H1 (cell line): ENCODE results near the gene PHC3. TPM values are rescaled to one million over a fixed set of nuclear protein-coding genes. Genes with fewer than 3 reads are reported as not detected.

ENCODE experiments used
- CTCF ChIA-PET: fragments of 300-600 bp; sonication (Branson Sonifier 250); formaldehyde crosslinking; loops from one replicate; lab custom pipeline; 2021; ENCODE audit not compliant: partially characterized antibody; lab: Charles Lee
- POLR2A ChIA-PET: fragments of 300-600 bp; sonication (Branson Sonifier 250); formaldehyde crosslinking; loops from one replicate; lab custom pipeline; 2021; ENCODE audit warnings: inconsistent platforms; ENCODE audit not compliant: partially characterized antibody; lab: Charles Lee
- DNase-seq, 2 experiments: peaks; one replicate each; pipeline versions ENCODE4 v3.0.0 to v3.0.0-alpha.2; 2010 to 2022; ENCODE audit warnings: low spot score in 2 of 2, low read depth in 1 of 2, mixed read lengths in 1 of 2
- FAIRE-seq: peaks from 2 replicates; lab custom pipeline; 2011; peaks lifted over from hg19 to GRCh38; lab: Jason Lieb, UNC
- H2AFZ ChIP-seq: 2 replicates; pipeline ENCODE4 v1.8.1; 2012; ENCODE audit warnings: low read length, inconsistent platforms
- H2AK5ac ChIP-seq: 2 replicates; pipeline ENCODE4 v1.6.1; 2013; ENCODE audit warnings: low read depth, low read length
- H2BK120ac ChIP-seq: replicated peaks from 2 replicates; pipeline ENCODE3; 2013; ENCODE audit warnings: low read depth, low read length, inconsistent platforms
- H2BK12ac ChIP-seq: 2 replicates; pipeline ENCODE4 v1.6.1; 2013; ENCODE audit warnings: low read depth, low read length
- H2BK15ac ChIP-seq: 2 replicates; pipeline ENCODE4 v1.6.1; 2013; ENCODE audit warnings: low read length
- H2BK20ac ChIP-seq: 2 replicates; pipeline ENCODE4 v1.6.1; 2013; ENCODE audit warnings: low read length
- H2BK5ac ChIP-seq: 2 replicates; pipeline ENCODE4 v1.6.1; 2013; ENCODE audit warnings: low read depth, low read length
- H3K14ac ChIP-seq: 2 replicates; pipeline ENCODE4 v1.6.1; 2013; ENCODE audit warnings: inconsistent platforms; ENCODE audit not compliant: insufficient read length
- H3K18ac ChIP-seq: 2 replicates; pipeline ENCODE4 v1.6.1; 2013; ENCODE audit warnings: low read length; ENCODE audit errors: extremely low read depth
- H3K23ac ChIP-seq: 2 replicates; pipeline ENCODE4 v1.6.1; 2013; ENCODE audit warnings: inconsistent platforms; ENCODE audit not compliant: insufficient read length
- H3K23me2 ChIP-seq: 2 replicates; pipeline ENCODE4 v1.6.1; 2013; ENCODE audit warnings: low read depth, low read length
- H3K27ac ChIP-seq: 2 replicates; pipeline ENCODE4 v1.6.1; 2011; ENCODE audit warnings: low read depth, low read length, inconsistent platforms
- H3K27me3 ChIP-seq, 4 experiments: replicated peaks in 1 of 4; 1 replicate in 1 of 4; 2 replicates in 3 of 4; pipeline versions ENCODE4 v1.6.1 to v1.8.1; 2011 to 2013; ENCODE audit warnings: low read length in 3 of 4, mild to moderate bottlenecking in 3 of 4, inconsistent platforms in 2 of 4, mixed read lengths in 2 of 4, moderate library complexity in 1 of 4; ENCODE audit not compliant: control insufficient read depth in 3 of 4, insufficient read depth in 3 of 4; ENCODE audit errors: extremely low read depth in 1 of 4
- H3K36me3 ChIP-seq, 4 experiments: 2 replicates each; pipeline versions ENCODE4 v1.6.1 to v1.8.1; 2011 to 2013; ENCODE audit warnings: mild to moderate bottlenecking in 4 of 4, low read length in 3 of 4, moderate library complexity in 2 of 4, control low read depth in 1 of 4, inconsistent platforms in 1 of 4; ENCODE audit not compliant: insufficient read depth in 4 of 4, control insufficient read depth in 2 of 4
- H3K4ac ChIP-seq: replicated peaks from 2 replicates; pipeline ENCODE3; 2013; ENCODE audit warnings: low read length, low read depth, mixed read lengths, inconsistent platforms; ENCODE audit not compliant: insufficient read length
- H3K4me1 ChIP-seq, 4 experiments: replicated peaks in 1 of 4; 1 replicate in 1 of 4; 2 replicates in 3 of 4; pipeline versions ENCODE4 v1.6.1 to v1.8.1; 2011 to 2013; ENCODE audit warnings: low read length in 3 of 4, inconsistent platforms in 2 of 4, mixed read lengths in 1 of 4; ENCODE audit not compliant: insufficient read depth in 4 of 4, control insufficient read depth in 3 of 4
- H3K4me2 ChIP-seq, 2 experiments: 2 replicates each; pipeline versions ENCODE4 v1.6.1 to v1.8.1; 2011 to 2013; ENCODE audit warnings: low read depth in 2 of 2, low read length in 2 of 2, control low read depth in 1 of 2, inconsistent platforms in 1 of 2, mild to moderate bottlenecking in 1 of 2; ENCODE audit not compliant: insufficient read depth in 1 of 2
- H3K4me3 ChIP-seq, 4 experiments: fragments of 200-600, 300-600 bp in 1 of 4; sonication (generic), shearing (Covaris generic), sonication (Bioruptor Twin) in 1 of 4; 2 replicates each; pipeline versions ENCODE4 v1.5.1 to v1.8.1; 2011 to 2016; ENCODE audit warnings: low read length in 4 of 4, low read depth in 3 of 4, control low read depth in 2 of 4, inconsistent platforms in 2 of 4, mild to moderate bottlenecking in 2 of 4, mixed read lengths in 1 of 4, moderate library complexity in 1 of 4; ENCODE audit not compliant: insufficient read depth in 2 of 4; ENCODE audit errors: extremely low read depth in 1 of 4
- H3K56ac ChIP-seq: replicated peaks from 2 replicates; pipeline ENCODE3; 2013; ENCODE audit warnings: low read depth, mild to moderate bottlenecking, mixed read lengths, low read length, inconsistent platforms; ENCODE audit not compliant: insufficient read length
- H3K79me1 ChIP-seq: 2 replicates; pipeline ENCODE4 v1.6.1; 2013; ENCODE audit warnings: low read depth, low read length, control low read depth
- H3K79me2 ChIP-seq, 2 experiments: 2 replicates each; pipeline versions ENCODE4 v1.6.1 to v1.8.1; 2012 to 2013; ENCODE audit warnings: low read length in 2 of 2, mild to moderate bottlenecking in 2 of 2, inconsistent platforms in 1 of 2; ENCODE audit not compliant: insufficient read depth in 2 of 2, control insufficient read depth in 1 of 2
- H3K9ac ChIP-seq, 4 experiments: replicated peaks in 1 of 4; 1 replicate in 1 of 4; 2 replicates in 3 of 4; pipeline versions ENCODE4 v1.6.1 to v1.8.1; 2011 to 2013; ENCODE audit warnings: low read depth in 3 of 4, low read length in 3 of 4, control low read depth in 2 of 4, mild to moderate bottlenecking in 2 of 4, moderate library complexity in 2 of 4, inconsistent platforms in 1 of 4; ENCODE audit errors: extremely low read depth in 1 of 4
- H3K9me3 ChIP-seq, 2 experiments: 2 replicates each; pipeline versions ENCODE4 v1.6.1 to v1.8.1; 2012 to 2013; ENCODE audit warnings: mild to moderate bottlenecking in 2 of 2, moderate library complexity in 2 of 2, control low read depth in 1 of 2, inconsistent platforms in 1 of 2, low read depth in 1 of 2, low read length in 1 of 2, mixed read lengths in 1 of 2; ENCODE audit not compliant: insufficient read depth in 2 of 2
- H4K20me1 ChIP-seq, 2 experiments: replicated peaks in 1 of 2; 2 replicates each; pipeline versions ENCODE3 to v1.8.1; 2011 to 2013; ENCODE audit warnings: inconsistent platforms in 2 of 2, low read length in 2 of 2, mild to moderate bottlenecking in 1 of 2; ENCODE audit not compliant: insufficient read depth in 2 of 2, control insufficient read depth in 1 of 2
- H4K5ac ChIP-seq: 2 replicates; pipeline ENCODE4 v1.6.1; 2013; ENCODE audit warnings: low read length, low read depth, mixed read lengths, inconsistent platforms; ENCODE audit not compliant: insufficient read length
- H4K8ac ChIP-seq: 2 replicates; pipeline ENCODE4 v1.8.0; 2013; ENCODE audit warnings: mild to moderate bottlenecking, moderate library complexity, low read length, inconsistent platforms; ENCODE audit not compliant: insufficient read depth; ENCODE audit errors: extremely low read depth
- H4K91ac ChIP-seq: replicated peaks from 2 replicates; pipeline ENCODE3; 2013; ENCODE audit warnings: low read length, mixed read lengths, inconsistent platforms; ENCODE audit not compliant: insufficient read length
- CBX5 ChIP-seq: fragments of 300-800, 300-1000 bp; sonication (generic); IDR thresholded peaks from 2 replicates; pipeline ENCODE4 v1.7.1; 2016; ENCODE audit warnings: antibody characterized with exemption, low read length, low read depth
- HDAC2 ChIP-seq, 2 experiments: fragments of 300-600 bp in 1 of 2; sonication (generic) in 1 of 2; IDR thresholded peaks; 2 replicates each; pipeline ENCODE4 v1.6.1; 2011 to 2012; ENCODE audit warnings: low read depth in 2 of 2, low read length in 2 of 2, mild to moderate bottlenecking in 2 of 2, moderate library complexity in 2 of 2, borderline replicate concordance in 1 of 2, inconsistent platforms in 1 of 2
- JUN ChIP-seq: IDR thresholded peaks from 2 replicates; pipeline ENCODE4 v1.6.1; 2011; ENCODE audit warnings: low read depth, mild to moderate bottlenecking, improper control_type of control experiment, low read length
- WGBS, 2 experiments: shearing (Covaris generic) in 1 of 2; methylation state at CpG; one replicate each; pipeline versions ENCODE4 v1.1.6 to v1.1.7; 2013 to 2015; ENCODE audit warnings: low lambda C conversion rate in 2 of 2, mixed read lengths in 2 of 2, inconsistent platforms in 1 of 2, low coverage in 1 of 2, missing lambda C conversion rate in 1 of 2; ENCODE audit not compliant: insufficient replicate concordance in 2 of 2, insufficient coverage in 1 of 2, insufficient read length in 1 of 2; ENCODE audit errors: extremely low coverage in 1 of 2, missing lambda C conversion rate in 1 of 2; 5-methylcytosine and 5-hydroxymethylcytosine counted together
- polyA plus RNA-seq, 7 experiments: library from polyadenylated mRNA; depleted of rRNA in 3 of 7; stranded (reverse) in 5 of 7; unstranded in 2 of 7; fragments of >200 nt in 5 of 7; fragments of 200-250 nt in 2 of 7; gene quantifications; 1 replicate in 5 of 7; 2 replicates in 1 of 7; 4 replicates in 1 of 7; pipeline versions ENCODE4 v1.2.1 to v1.2.3, GENCODE V29; 2011 to 2013; ENCODE audit warnings: missing spikeins in 2 of 7, mixed read lengths in 2 of 7
- total RNA-seq: library from RNA; stranded (reverse); fragmentation: NEBNext Ultra II Directional; extraction: Animal tissue kit (Norgen Biotek cat#: 25700); gene quantifications from 2 replicates; pipeline ENCODE4 v1.2.1, GENCODE V29; 2021
- TF ChIP-seq, protein P1 (sequence below): IDR thresholded peaks from 2 replicates; pipeline ENCODE4 v1.6.1; 2011; ENCODE audit warnings: low read depth, mild to moderate bottlenecking, low read length; ENCODE audit not compliant: insufficient read depth

PHC3 gene
- total and polyA plus RNA-seq, 2 of the 8 experiments (the other 6 are each of a cell fraction or from before 2014, with no cell fraction given): 26.4 to 29.2 TPM

DNA sequence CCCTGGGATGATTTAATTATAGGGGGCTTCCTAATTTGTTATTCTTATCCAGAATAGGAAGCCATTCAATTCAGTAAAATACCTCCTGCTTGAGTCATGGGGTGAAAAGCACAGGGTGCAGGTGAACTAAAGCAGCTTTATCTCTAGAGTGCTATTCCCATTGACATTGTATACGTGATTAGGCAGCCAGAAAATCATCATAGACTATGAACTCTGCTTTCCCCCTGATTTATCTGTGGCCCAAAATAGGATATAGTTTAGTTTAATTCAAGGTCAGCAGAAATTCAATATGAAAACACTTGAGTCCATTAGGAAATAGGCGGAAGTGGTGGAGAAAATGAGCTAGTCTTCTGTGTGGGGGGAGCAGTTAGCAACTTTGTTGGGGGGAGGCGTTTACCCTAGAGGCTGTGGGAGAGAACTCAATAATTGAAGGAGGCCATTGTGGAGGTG is 22.5 kb upstream of the PHC3 start:
- Histone ChIP-seq H3K79me1 (no peaks in the 10 kb centered on the region), H2BK15ac (no peak overlapping the region), H3K27me3 (no peaks in the 10 kb centered on the region), H3K9me3 (no peaks in the 10 kb centered on the region), H2BK20ac (no peak overlapping the region), H4K91ac (no peak overlapping the region), H3K56ac (no peak overlapping the region), H3K79me2 (no peaks in the 10 kb centered on the region), H4K5ac (no peak overlapping the region), H3K36me3 (no peaks in the 10 kb centered on the region), H4K8ac (no peak overlapping the region), H3K4me1 (no peaks in the 10 kb centered on the region), H2BK120ac (no peak overlapping the region), H3K9ac (no peak overlapping the region), H3K4me2 (no peak overlapping the region), H4K20me1 (no peaks in the 10 kb centered on the region), H3K18ac (no peak overlapping the region), H3K27ac (no peak overlapping the region), H2AFZ (no peak overlapping the region), H3K23ac (no peak overlapping the region), H3K23me2 (0 out of 2 replicates have a peak, but pooled peaks cover 1% of the 10 kb centered on the region), H2BK5ac (no peak overlapping the region), H3K4ac (no peak overlapping the region), H3K4me3 (no peak overlapping the region), H2AK5ac (no peak overlapping the region), H3K14ac (no peak overlapping the region), H2BK12ac (no peak overlapping the region)
- ChIA-PET POLR2A (interaction anchor here (0.6 kb wide), 1 partner anchor 157 kb away, joined by 3 read pairs; no protein-coding TSS in a partner anchor), CTCF (interaction anchor here (0.6 to 1.2 kb wide), 4 partner anchors 12 to 70 kb away, joined by 3 read pairs; no protein-coding TSS in a partner anchor)
- DNase-seq (no peak), FAIRE-seq (no peak)
- 84% methylated on average over 3 of the region's 3 CpGs; no CpG with 5 or more reads in 1 of the 2 experiments for WGBS, 2 experiments
- TF ChIP-seq JUN (no peak), CBX5 (no peak), HDAC2 (IDR thresholded peaks at IDR 0.05; ENCODE audit: borderline replicate concordance in 1 of 2, low read depth in 2 of 2, low read length in 2 of 2) (no peak)
- TF ChIP-seq, protein P1, sequence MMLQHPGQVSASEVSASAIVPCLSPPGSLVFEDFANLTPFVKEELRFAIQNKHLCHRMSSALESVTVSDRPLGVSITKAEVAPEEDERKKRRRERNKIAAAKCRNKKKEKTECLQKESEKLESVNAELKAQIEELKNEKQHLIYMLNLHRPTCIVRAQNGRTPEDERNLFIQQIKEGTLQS: no peak
